Stimulated activated CD8-positive, alpha-beta memory T cell treated with anti-CD3 and anti-CD28 coated beads, Interleukin-12 subunit alpha, Interleukin-12 subunit beta, amount 100 ng/mL, for 4 hours (primary cell): ENCODE results near the gene GNAI2.
"Not testable (repeated sequence)": the region's sequence is repeated elsewhere in the genome, so short reads cannot be mapped to it uniquely, and the experiment has no call there.

Source experiments
- DNase-seq: peaks from one replicate; pipeline ENCODE4 v3.0.0-alpha.2; 2020; ENCODE audit warnings: low read depth

GNAI2 gene

GRCh38 chr3:50226888-50227389 is 9.1 kb upstream of the GNAI2 start:
- no peak for DNase-seq

- DNase-seq = peak; percentile 84
Measured at GRCh38 chr3:50227390-50228183, 8.4 kb upstream of the GNAI2 start.

- DNase-seq = not testable (repeated sequence)
Measured at GRCh38 chr3:50228184-50228763, 7.7 kb upstream of the GNAI2 start.

- DNase-seq = no peak
Measured at GRCh38 chr3:50229490-50229889, 6.5 kb upstream of the GNAI2 start.

GRCh38 chr3:50230104-50230793 is 5.8 kb upstream of the GNAI2 start:
- DNase-seq = no peak

- no peak for DNase-seq
Measured at GRCh38 chr3:50230794-50231125, 5.2 kb upstream of the GNAI2 start.

DNA sequence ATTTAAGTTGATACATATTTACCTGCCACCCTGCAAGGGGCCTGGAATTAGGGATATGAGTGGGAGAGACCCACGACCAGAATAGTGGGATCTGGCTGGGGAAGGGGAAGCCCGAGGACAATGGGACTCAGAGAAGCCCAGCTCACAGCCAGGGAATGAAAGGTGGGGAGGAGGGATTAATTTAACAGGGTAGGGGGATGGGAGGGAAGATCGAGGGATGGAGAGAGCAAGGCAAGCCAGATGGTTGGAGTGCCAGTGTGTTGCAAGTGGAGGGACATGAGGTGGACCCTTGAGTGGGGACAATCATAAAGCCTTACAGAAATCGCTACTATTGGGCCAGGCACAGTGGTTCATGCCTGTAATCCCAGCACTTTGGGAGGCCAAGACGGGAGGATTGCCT is 4.4 kb upstream of the GNAI2 start:
- no peak for DNase-seq

- no peak for DNase-seq
Measured at GRCh38 chr3:50232303-50232702, 3.7 kb upstream of the GNAI2 start.

GRCh38 chr3:50233176-50233575 is 2.8 kb upstream of the GNAI2 start:
- no peak for DNase-seq

- DNase-seq = no peak
Measured at GRCh38 chr3:50236484-50237132, 604 bp downstream of the GNAI2 start.

DNA sequence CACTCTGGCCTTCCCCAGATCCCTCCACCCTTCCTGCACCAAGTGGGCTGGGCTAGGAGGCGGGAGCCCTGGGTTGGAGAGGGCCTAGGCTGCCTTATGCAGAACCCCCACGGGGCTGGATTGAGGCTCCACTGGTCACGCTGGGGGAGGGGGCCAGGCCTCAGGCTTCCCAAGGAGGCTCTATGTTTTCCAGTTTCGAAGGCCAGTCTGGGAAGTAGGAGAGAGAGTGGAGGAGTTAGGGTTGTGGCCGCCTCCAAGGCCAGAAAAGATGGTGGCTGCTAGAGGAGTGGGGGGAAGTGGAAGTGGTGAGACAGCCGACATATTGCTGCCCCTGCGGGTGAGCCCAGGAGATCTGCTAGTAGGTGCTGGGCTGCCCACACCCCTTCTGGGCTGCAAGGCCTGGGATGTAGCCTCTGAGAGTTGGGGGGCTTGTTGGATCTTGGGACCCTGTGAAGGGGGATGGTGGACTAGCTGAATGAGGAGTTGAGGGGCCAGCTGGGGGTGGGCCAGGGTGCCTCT is 1.2 kb downstream of the GNAI2 start:
- no peak for DNase-seq

DNA sequence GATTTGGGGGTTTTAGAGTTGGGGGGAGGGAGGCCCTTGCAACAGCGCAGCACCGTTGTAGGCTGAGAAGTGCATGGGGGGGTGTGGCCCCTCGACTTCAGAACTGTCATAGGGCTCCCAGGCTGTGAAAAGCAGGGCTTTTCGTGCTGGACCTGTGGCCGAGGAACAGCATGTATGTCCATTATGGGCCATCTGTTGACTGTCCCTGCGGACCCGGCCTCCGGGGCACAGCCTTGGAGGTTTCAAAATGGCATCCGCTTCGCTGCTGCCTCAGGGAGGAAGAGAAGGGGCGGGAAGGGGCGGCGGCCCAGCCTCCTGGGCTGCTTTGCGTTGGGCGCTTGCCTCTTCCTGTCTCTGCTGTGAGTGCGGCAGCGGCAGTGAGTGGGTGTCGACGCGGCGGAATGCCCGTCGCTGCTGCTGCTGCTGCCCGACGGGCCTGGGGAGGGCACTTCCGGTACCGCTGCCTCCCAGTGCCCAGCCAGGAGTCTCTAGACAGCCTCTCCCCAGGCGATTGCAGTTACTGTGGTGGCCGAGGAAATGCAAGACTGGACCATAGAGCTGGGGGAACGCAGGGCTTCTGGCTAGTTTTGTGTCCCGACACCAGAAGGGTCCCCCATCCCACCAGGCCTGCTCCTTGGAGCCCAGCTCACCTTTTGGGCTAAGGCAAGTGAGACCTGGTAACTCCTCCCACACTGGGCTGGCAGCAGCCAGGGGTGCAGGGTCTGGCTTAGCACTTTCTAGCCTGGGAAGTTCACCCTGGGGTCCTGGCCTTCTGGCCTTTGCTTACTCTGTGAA is 1.9 kb downstream of the GNAI2 start:
- peak; percentile 76 for DNase-seq

DNA sequence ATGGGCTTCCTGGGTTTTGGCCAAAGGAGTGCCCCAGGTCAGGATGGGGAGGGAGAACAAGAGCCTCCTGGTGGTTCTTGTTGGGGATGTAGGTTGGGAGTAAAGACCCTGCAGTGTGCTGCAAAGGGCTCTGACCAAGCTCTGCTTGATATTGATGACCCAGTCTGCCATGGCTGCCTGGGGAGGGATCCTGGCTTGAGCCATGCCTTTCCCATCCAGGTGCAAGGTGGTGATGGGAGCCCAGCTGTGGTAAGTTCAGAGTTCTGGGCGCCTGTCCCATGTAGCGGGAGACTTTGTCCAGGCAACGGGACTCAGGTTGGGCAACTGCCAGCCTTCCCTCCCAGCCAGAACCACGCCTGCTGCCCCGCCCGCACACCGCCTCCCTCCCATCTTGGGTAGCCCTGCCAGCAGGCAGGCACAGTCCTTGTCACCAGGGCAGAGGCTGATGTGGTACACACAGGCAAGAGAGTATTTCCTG is 2.6 kb downstream of the GNAI2 start:
- no peak for DNase-seq

- DNase-seq = no peak
Measured at GRCh38 chr3:50239649-50240048, 3.6 kb downstream of the GNAI2 start.

GRCh38 chr3:50241163-50241562 is 5.2 kb downstream of the GNAI2 start:
- no peak for DNase-seq

DNA sequence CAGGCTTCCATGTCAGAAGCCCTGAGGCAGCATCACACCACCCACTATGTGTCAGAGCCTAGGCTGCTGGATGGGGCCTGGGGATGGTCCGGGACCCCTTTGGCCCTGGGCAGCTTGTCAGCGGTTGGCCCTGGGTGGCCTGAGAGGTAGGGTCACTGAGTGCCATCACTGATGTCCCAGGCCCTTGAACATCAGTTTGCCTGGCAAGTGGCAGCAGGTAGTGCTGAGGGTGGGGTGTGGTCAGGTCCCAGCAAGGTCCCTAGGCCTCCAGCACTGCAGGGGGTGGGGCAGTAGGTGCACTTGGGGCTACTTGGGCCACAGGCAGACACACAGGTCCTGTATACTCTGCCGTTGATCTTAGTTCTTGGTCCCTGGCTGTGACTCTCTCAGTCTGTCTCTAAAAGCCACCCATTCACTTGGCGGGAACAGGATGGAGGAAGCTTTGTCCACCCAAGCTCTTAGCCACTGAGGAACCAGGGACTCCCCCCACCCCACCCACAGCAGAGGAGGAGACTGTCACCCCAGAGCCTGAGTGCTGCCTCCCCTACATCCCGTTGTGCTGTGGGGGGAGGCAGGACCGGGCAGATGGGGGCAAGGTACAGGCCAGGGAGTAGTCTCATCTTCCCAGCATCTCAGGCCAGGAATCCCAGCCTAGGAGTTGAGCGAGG is 5.8 kb downstream of the GNAI2 start:
- DNase-seq = no peak

- DNase-seq = no peak
Measured at GRCh38 chr3:50242381-50242770, 6.4 kb downstream of the GNAI2 start.

- no peak for DNase-seq
Measured at GRCh38 chr3:50242851-50243542, 7.0 kb downstream of the GNAI2 start.

DNA sequence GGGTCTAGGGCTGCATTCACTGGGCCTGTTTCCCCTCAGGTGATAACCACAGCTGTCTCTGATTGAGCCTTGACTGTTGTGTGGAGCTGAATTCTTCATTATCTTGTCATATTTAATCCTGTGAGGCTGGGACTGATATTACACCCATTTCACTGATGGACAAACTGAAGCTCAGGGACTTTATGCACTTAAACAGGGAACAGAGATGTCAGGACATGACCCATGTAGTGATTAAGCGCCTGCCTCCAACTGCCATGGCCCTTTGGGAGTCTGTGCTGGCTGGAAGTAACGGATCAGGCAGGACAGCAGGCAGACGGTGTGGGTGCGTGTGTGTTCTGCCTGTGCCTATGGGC is 7.5 kb downstream of the GNAI2 start:
- no peak for DNase-seq

DNA sequence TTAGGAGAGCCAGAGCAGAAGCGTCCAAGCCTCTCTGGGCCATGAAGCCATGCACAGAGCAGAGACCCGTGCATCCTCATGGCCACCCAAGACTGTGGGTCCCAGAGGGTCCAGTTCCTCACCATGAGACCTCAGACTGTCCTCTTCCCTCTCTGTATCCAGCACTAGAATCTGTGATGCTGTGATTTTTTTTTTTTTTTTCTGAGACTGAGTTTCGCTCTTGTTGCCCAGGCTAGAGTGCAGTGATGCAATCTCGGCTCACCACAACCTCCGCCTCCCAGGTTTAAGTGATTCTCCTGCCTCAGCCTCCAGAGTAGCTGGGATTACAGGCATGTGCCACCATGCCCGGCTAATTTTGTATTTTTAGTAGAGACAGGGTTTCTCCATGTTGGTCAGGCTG is 8.8 kb downstream of the GNAI2 start:
- DNase-seq = not testable (repeated sequence)
